CD4-positive, alpha-beta T cell (primary cell): ENCODE measurements around the gene SMARCD1. TPM values are rescaled to one million over a fixed set of nuclear protein-coding genes. Genes with fewer than 3 reads are reported as not detected.

Experiments used
- ATAC-seq: fragments of 200-7000 bp; cut with Tn5 transposase; one replicate; pipeline ENCODE4 v1.10.0; 2022; ENCODE audit warnings: mild to moderate bottlenecking; ENCODE audit not compliant: poor library complexity
- CTCF ChIA-PET: fragments of 350-600 bp; sonication (Branson Sonifier 250); formaldehyde crosslinking; loops from one replicate; lab custom pipeline; 2021; ENCODE audit warnings: antibody characterized with exemption, inconsistent platforms; lab: Charles Lee
- POLR2A ChIA-PET: fragments of 350-600 bp; sonication (Branson Sonifier 250); formaldehyde crosslinking; loops from one replicate; lab custom pipeline; 2021; ENCODE audit warnings: antibody characterized with exemption, inconsistent platforms; lab: Charles Lee
- DNase-seq, 14 experiments: peaks; one replicate each; pipeline ENCODE4 v3.0.0-alpha.2; 2013 to 2020; ENCODE audit warnings: mixed read lengths in 2 of 14
- H3K27ac ChIP-seq, 2 donors: one replicate each; pipeline versions ENCODE4 v1.5.1 to v1.7.0; 2013; ENCODE audit warnings: low read length in 2 of 2, low read depth in 1 of 2, mild to moderate bottlenecking in 1 of 2
- H3K27me3 ChIP-seq, 2 experiments: 1 replicate in 1 of 2; 2 replicates in 1 of 2; pipeline versions ENCODE4 v1.6.1 to v1.7.0; 2013; ENCODE audit warnings: low read length in 2 of 2, control low read depth in 1 of 2, mild to moderate bottlenecking in 1 of 2, moderate library complexity in 1 of 2; ENCODE audit not compliant: insufficient read depth in 2 of 2, control insufficient read depth in 1 of 2
- H3K36me3 ChIP-seq: one replicate; pipeline ENCODE4 v1.6.1; 2013; ENCODE audit warnings: low read length, control low read depth; ENCODE audit not compliant: insufficient read depth
- H3K4me1 ChIP-seq: one replicate; pipeline ENCODE4 v1.6.1; 2013; ENCODE audit warnings: low read length, control low read depth; ENCODE audit not compliant: insufficient read depth
- H3K4me3 ChIP-seq: one replicate; pipeline ENCODE4 v1.5.1; 2013; ENCODE audit warnings: mild to moderate bottlenecking, low read length, moderate library complexity
- H3K9me3 ChIP-seq, 2 experiments: 1 replicate in 1 of 2; 2 replicates in 1 of 2; pipeline versions ENCODE4 v1.6.1 to v1.7.0; 2013; ENCODE audit warnings: low read length in 2 of 2, mild to moderate bottlenecking in 2 of 2, control low read depth in 1 of 2, moderate library complexity in 1 of 2; ENCODE audit not compliant: control insufficient read depth in 1 of 2, insufficient read depth in 1 of 2
- H3K27ac Mint-ChIP-seq: one replicate; pipeline ENCODE4 v1.8.0; 2020; ENCODE audit warnings: mixed read lengths
- H3K27me3 Mint-ChIP-seq: one replicate; pipeline ENCODE4 v1.8.0; 2021; ENCODE audit warnings: mixed read lengths
- H3K36me3 Mint-ChIP-seq: one replicate; pipeline ENCODE4 v1.8.0; 2021; ENCODE audit warnings: low read depth, mixed read lengths
- H3K4me1 Mint-ChIP-seq: one replicate; pipeline ENCODE4 v1.8.0; 2021; ENCODE audit warnings: low read depth, mixed read lengths
- H3K4me3 Mint-ChIP-seq: one replicate; pipeline ENCODE4 v1.8.0; 2020; ENCODE audit warnings: mild to moderate bottlenecking, mixed read lengths
- H3K9me3 Mint-ChIP-seq: one replicate; pipeline ENCODE4 v1.8.0; 2020; ENCODE audit warnings: mixed read lengths
- intact Hi-C, 2 experiments: fragments of 100-400 bp; cut with DNase I in 1 of 2; cut with micrococcal nuclease in 1 of 2; formaldehyde crosslinking; loops; one replicate each; pipeline versions ENCODE4 v1.15.1 to v1.9.0; 2023 to 2025; cut with DNase I, micrococcal nuclease
- total RNA-seq, 174 experiments: library from RNA in 2 of 174; stranded (reverse) in 2 of 174; gene quantifications; one replicate each; pipeline ENCODE4 v1.2.3 and lab custom pipeline; 2021 to 2026
- TF ChIP-seq, protein P1 (sequence below): fragments of 200-600 bp; IDR thresholded peaks from one replicate; pipeline ENCODE4 v1.8.0; 2022; ENCODE audit warnings: antibody characterized with exemption, mild to moderate bottlenecking

Gene SMARCD1
- total RNA-seq, 2 experiments from 2014 or later, result 78.9 to 80.0 TPM

DNA sequence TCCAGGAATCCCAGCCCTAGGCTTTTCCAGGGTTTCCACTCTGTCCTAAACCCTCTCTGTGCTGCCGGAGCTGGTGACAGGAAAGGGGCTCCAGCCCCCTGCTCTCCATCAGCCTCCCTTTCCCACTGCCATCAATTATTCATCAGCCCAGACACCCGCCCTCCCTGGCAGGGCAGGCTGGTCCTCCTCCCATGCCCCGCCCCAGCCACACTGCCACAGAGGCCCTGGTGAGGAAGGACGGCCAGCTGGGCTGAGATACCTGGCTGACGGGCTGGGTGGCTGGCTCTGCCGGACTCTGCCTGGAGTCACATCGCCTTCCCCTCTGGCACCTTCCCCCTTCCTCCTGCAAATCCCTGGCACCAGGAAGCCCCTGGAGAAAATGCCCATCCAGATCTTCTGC is 11.9 kb upstream of the SMARCD1 start:
- H3K4me3 Mint-ChIP-seq, result no peak overlapping the region
- intact Hi-C loops, result loop anchor here in 1 of 2 experiments (10.0 kb wide), 1 partner anchor 242 kb away; no protein-coding TSS in a partner anchor
- H3K9me3 Mint-ChIP-seq, result no peaks in the 10 kb centered on the region
- Histone ChIP-seq H3K27ac (no peak overlapping the region), H3K4me1 (peaks cover 14% of the 10 kb centered on the region), H3K27me3 (no peaks in the 10 kb centered on the region), H3K9me3 (no peaks in the 10 kb centered on the region), H3K4me3 (no peak overlapping the region), H3K36me3 (no peaks in the 10 kb centered on the region)
- ChIA-PET POLR2A (no interaction called here), CTCF (no interaction called here)
- DNase-seq (no peak), ATAC-seq (no peak)
- no peak overlapping the region for H3K27ac Mint-ChIP-seq
- H3K36me3 Mint-ChIP-seq, result no peaks in the 10 kb centered on the region
- H3K27me3 Mint-ChIP-seq, result peaks cover 5% of the 10 kb centered on the region
- TF ChIP-seq, protein P1, sequence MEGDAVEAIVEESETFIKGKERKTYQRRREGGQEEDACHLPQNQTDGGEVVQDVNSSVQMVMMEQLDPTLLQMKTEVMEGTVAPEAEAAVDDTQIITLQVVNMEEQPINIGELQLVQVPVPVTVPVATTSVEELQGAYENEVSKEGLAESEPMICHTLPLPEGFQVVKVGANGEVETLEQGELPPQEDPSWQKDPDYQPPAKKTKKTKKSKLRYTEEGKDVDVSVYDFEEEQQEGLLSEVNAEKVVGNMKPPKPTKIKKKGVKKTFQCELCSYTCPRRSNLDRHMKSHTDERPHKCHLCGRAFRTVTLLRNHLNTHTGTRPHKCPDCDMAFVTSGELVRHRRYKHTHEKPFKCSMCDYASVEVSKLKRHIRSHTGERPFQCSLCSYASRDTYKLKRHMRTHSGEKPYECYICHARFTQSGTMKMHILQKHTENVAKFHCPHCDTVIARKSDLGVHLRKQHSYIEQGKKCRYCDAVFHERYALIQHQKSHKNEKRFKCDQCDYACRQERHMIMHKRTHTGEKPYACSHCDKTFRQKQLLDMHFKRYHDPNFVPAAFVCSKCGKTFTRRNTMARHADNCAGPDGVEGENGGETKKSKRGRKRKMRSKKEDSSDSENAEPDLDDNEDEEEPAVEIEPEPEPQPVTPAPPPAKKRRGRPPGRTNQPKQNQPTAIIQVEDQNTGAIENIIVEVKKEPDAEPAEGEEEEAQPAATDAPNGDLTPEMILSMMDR, result no peak
- peaks cover 10% of the 10 kb centered on the region for H3K4me1 Mint-ChIP-seq

DNA sequence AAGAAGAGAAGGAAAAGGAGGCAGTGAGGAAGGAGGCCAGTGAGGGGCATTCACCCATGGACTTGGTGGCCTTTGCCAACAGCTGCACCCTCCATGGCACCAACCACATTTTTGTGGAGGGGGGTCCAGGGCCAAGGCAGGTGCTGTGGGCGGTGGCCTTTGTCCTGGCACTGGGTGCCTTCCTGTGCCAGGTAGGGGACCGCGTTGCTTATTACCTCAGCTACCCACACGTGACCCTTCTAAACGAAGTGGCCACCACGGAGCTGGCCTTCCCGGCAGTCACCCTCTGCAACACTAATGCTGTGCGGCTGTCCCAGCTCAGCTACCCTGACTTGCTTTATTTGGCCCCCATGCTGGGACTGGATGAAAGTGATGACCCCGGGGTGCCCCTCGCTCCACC is 11.4 kb upstream of the SMARCD1 start:
- no peaks in the 10 kb centered on the region for H3K27me3 ChIP-seq
- no peaks in the 10 kb centered on the region for H3K9me3 Mint-ChIP-seq
- no peaks in the 10 kb centered on the region for H3K36me3 ChIP-seq
- H3K4me1 ChIP-seq, result peaks cover 14% of the 10 kb centered on the region
- H3K27me3 Mint-ChIP-seq, result peaks cover 5% of the 10 kb centered on the region
- H3K27ac ChIP-seq, result no peak overlapping the region
- no peak overlapping the region for H3K4me3 ChIP-seq
- no peak overlapping the region for H3K27ac Mint-ChIP-seq
- peaks cover 10% of the 10 kb centered on the region for H3K4me1 Mint-ChIP-seq
- no peak overlapping the region for H3K4me3 Mint-ChIP-seq
- TF ChIP-seq, protein P1, result no peak
- no peaks in the 10 kb centered on the region for H3K36me3 Mint-ChIP-seq
- ATAC-seq (no peak), DNase-seq (no peak)
- intact Hi-C loops, result loop anchor here (2.0 to 10.0 kb wide), 2 partner anchors 59 to 241 kb away; no protein-coding TSS in a partner anchor
- CTCF ChIA-PET, result no interaction called here
- H3K9me3 ChIP-seq, result no peaks in the 10 kb centered on the region
- POLR2A ChIA-PET, result no interaction called here

DNA sequence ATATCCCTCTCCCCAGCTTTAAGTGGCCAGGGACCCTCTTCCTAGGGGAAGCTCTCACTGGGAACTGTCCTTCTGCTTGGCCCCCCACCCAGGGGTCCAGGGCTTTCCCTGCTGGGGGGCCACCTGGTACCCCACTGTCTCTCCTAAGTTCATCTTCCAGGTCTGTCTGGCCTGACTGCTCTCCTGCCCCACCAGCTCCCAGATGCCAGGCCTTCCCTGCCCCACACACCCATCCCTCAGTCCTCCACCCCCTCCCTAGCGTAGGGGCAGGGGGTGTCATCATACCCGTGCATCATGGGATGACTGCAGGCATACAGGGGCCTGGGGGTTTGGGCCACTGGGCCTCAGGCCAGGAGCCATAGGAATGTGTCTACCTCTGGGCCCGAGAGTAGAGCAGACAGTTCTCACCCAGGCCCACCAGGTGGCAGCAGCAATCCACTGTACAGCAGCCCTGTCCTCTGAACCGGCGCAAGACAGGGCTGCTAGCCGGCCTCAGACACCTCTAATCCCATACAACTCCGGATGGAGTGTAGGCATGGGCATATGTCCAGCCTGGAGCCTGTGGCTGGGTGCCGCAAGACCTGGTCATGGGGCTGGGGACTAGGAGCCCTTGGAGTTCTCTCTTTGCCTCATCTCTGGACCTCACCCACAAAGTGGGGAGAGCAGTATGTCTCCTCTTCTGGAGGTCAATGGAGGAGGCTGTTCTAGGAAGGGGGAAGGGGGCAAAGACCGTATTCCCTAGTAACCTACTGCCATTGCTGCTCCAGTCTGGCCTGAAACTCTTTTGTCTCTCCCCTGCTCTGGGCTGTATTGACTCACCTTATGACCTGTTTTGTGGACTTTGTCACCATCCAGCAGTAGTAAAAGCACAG is 10.0 kb upstream of the SMARCD1 start:
- peak; percentile 63 to 88 (median 77) for DNase-seq
- Histone ChIP-seq H3K4me1 (peaks cover 13% of the 10 kb centered on the region), H3K9me3 (no peaks in the 10 kb centered on the region), H3K36me3 (no peaks in the 10 kb centered on the region), H3K4me3 (no peak overlapping the region), H3K27ac (no peak overlapping the region), H3K27me3 (no peaks in the 10 kb centered on the region)
- H3K36me3 Mint-ChIP-seq, result no peaks in the 10 kb centered on the region
- peak; percentile 95 for ATAC-seq
- no peak overlapping the region for H3K4me3 Mint-ChIP-seq
- H3K27me3 Mint-ChIP-seq, result peaks cover 5% of the 10 kb centered on the region
- intact Hi-C loops, result loop anchor here (1.0 to 10.0 kb wide), 4 partner anchors 37 to 240 kb away; partner anchors contain the start of gene COX14 (in 1 of the 2)
- no peak overlapping the region for H3K27ac Mint-ChIP-seq
- CTCF ChIA-PET, result interaction anchor here (0.6 to 1.4 kb wide), 7 partner anchors 10 to 106 kb away, joined by 3 to 6 read pairs (median 3); partner anchors contain the start of genes COX14 and SMARCD1
- POLR2A ChIA-PET, result no interaction called here
- TF ChIP-seq, protein P1, result peak; percentile 82
- no peaks in the 10 kb centered on the region for H3K9me3 Mint-ChIP-seq
- peaks cover 7% of the 10 kb centered on the region for H3K4me1 Mint-ChIP-seq
